Loucy (cell line): ENCODE results near the gene AMBRA1.

Experiments
- H2AFZ ChIP-seq: fragments of 200-600 bp; sonication (generic); 2 replicates; pipeline ENCODE4 v1.6.0; 2016; ENCODE audit warnings: antibody characterized with exemption, mild to moderate bottlenecking, low read length, moderate library complexity
- H3F3A ChIP-seq: fragments of 200-600 bp; 2 replicates; pipeline ENCODE4 v1.6.0; 2016; ENCODE audit warnings: antibody characterized with exemption, low read depth, mild to moderate bottlenecking
- H3K27me3 ChIP-seq: fragments of 200-600 bp; sonication (generic); 2 replicates; pipeline ENCODE4 v1.6.1; 2014; ENCODE audit warnings: low read length, mild to moderate bottlenecking; ENCODE audit not compliant: insufficient read depth, poor library complexity, severe bottlenecking
- H3K36me3 ChIP-seq: fragments of 200-600 bp; sonication (generic); 2 replicates; pipeline ENCODE4 v1.6.1; 2016; ENCODE audit warnings: low read length; ENCODE audit not compliant: insufficient read depth
- H3K4me1 ChIP-seq: fragments of 200-600 bp; sonication (generic); 2 replicates; pipeline ENCODE4 v1.5.1; 2014; ENCODE audit warnings: low read length, mild to moderate bottlenecking; ENCODE audit not compliant: insufficient read depth, poor library complexity, severe bottlenecking
- H3K4me2 ChIP-seq: fragments of 200-600 bp; sonication (generic); 2 replicates; pipeline ENCODE4 v1.6.0; 2014; ENCODE audit warnings: antibody characterized with exemption, low read length, low read depth, mild to moderate bottlenecking; ENCODE audit not compliant: poor library complexity, severe bottlenecking
- H3K4me3 ChIP-seq: fragments of 200-600 bp; sonication (generic); 2 replicates; pipeline ENCODE4 v1.5.1; 2014; ENCODE audit warnings: low read length, mild to moderate bottlenecking, mixed read lengths; ENCODE audit not compliant: poor library complexity, severe bottlenecking
- H3K79me2 ChIP-seq: fragments of 200-600 bp; sonication (generic); 2 replicates; pipeline ENCODE4 v1.6.1; 2014; ENCODE audit warnings: low read length; ENCODE audit not compliant: insufficient read depth
- H3K9ac ChIP-seq: fragments of 200-600 bp; sonication (generic); 2 replicates; pipeline ENCODE4 v1.6.0; 2014; ENCODE audit warnings: mild to moderate bottlenecking, low read depth, low read length, moderate library complexity; ENCODE audit not compliant: poor library complexity, severe bottlenecking
- H3K9me2 ChIP-seq: fragments of 200-600 bp; sonication (generic); replicated peaks from 2 replicates; pipeline ENCODE4 v1.6.1; 2016; ENCODE audit warnings: low read depth, low read length, mixed read lengths
- H3K9me3 ChIP-seq: fragments of 200-600 bp; sonication (generic); 2 replicates; pipeline ENCODE4 v1.6.1; 2014; ENCODE audit warnings: mild to moderate bottlenecking, antibody characterized with exemption, low read length, low read depth; ENCODE audit not compliant: insufficient read depth
- H4K20me1 ChIP-seq: fragments of 200-600 bp; sonication (generic); 2 replicates; pipeline ENCODE4 v1.6.0; 2014; ENCODE audit warnings: antibody characterized with exemption, low read length, mild to moderate bottlenecking; ENCODE audit not compliant: insufficient read depth, poor library complexity, severe bottlenecking
- EZH2phosphoT487 ChIP-seq: fragments of 200-600 bp; IDR thresholded peaks from 2 replicates; pipeline ENCODE4 v1.6.1; 2018; ENCODE audit warnings: antibody characterized with exemption, mild to moderate bottlenecking, moderate library complexity, borderline replicate concordance
- TF ChIP-seq, protein P1 (sequence below): fragments of 200-600 bp; sonication (generic); conservative IDR thresholded peaks from 2 replicates; pipeline ENCODE4 v1.5.1; 2014; ENCODE audit warnings: mild to moderate bottlenecking, antibody characterized with exemption, low read length

Gene AMBRA1

DNA sequence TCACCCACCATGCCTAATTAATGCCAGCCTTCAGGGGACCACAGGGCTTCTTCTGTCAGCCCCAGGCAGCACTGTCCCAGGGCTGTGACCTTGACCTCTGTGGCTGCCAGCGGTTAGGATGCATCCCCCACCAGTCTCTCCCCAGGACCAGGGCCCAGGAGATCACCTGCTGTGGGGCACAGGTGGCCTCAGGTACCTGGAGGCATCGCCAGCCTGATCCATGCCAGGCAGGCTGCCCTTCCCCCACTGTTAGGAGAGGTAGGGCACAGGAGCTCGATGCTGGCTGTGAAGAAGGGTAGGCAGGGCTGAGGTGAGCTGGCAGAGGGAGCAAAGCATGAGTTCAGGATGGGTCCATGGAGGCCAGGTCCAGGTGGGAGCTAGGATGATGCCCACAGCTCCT, 229.0 kb downstream of the AMBRA1 start:
- peaks cover 66% of the 10 kb centered on the region for H4K20me1 ChIP-seq
- H3K79me2 ChIP-seq = peaks cover 86% of the 10 kb centered on the region
- no peak overlapping the region for H3K4me2 ChIP-seq
- H3K4me3 ChIP-seq = no peak overlapping the region
- peaks cover 42% of the 10 kb centered on the region; the same call in 1 of the 2 replicates for H3K36me3 ChIP-seq
- H3K9me2 ChIP-seq = no peaks in the 10 kb centered on the region
- H2AFZ ChIP-seq = no peak overlapping the region
- peaks cover 31% of the 10 kb centered on the region for H3K4me1 ChIP-seq
- H3K9me3 ChIP-seq = no peaks in the 10 kb centered on the region
- TF ChIP-seq, protein P1, sequence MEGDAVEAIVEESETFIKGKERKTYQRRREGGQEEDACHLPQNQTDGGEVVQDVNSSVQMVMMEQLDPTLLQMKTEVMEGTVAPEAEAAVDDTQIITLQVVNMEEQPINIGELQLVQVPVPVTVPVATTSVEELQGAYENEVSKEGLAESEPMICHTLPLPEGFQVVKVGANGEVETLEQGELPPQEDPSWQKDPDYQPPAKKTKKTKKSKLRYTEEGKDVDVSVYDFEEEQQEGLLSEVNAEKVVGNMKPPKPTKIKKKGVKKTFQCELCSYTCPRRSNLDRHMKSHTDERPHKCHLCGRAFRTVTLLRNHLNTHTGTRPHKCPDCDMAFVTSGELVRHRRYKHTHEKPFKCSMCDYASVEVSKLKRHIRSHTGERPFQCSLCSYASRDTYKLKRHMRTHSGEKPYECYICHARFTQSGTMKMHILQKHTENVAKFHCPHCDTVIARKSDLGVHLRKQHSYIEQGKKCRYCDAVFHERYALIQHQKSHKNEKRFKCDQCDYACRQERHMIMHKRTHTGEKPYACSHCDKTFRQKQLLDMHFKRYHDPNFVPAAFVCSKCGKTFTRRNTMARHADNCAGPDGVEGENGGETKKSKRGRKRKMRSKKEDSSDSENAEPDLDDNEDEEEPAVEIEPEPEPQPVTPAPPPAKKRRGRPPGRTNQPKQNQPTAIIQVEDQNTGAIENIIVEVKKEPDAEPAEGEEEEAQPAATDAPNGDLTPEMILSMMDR = no peak
- no peak for TF ChIP-seq EZH2phosphoT487
- no peak overlapping the region for H3K9ac ChIP-seq
- no peaks in the 10 kb centered on the region; the same call in 1 of the 2 replicates for H3F3A ChIP-seq
- no peaks in the 10 kb centered on the region for H3K27me3 ChIP-seq

DNA sequence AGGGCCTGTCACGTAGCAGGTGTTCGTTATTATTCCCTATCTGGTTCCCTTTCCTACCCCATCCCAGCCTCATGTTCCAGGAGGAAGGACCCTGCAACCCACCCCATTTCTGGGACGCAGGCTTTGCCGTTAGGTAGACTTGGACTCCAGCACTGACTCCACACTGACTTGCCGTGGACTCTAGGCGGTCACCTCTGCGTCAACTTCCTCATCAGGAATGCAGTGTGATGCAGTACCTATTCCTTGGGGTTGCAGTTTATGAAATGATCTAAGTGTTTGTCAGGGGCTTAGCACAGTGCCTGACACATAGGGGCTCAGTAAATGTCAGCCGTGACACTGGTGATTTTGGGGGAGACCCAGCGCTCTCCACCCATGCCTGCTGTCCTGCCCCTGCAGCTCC, 229.8 kb downstream of the AMBRA1 start:
- peaks cover 34% of the 10 kb centered on the region; the same call in 1 of the 2 replicates for H3K36me3 ChIP-seq
- H3K27me3 ChIP-seq = no peaks in the 10 kb centered on the region
- no peak overlapping the region for H3K4me2 ChIP-seq
- no peak overlapping the region for H3K4me3 ChIP-seq
- H3K9me3 ChIP-seq = no peaks in the 10 kb centered on the region
- peaks cover 91% of the 10 kb centered on the region for H3K79me2 ChIP-seq
- H3K9me2 ChIP-seq = no peaks in the 10 kb centered on the region
- no peak overlapping the region for H3K9ac ChIP-seq
- peaks cover 31% of the 10 kb centered on the region for H3K4me1 ChIP-seq
- no peak for TF ChIP-seq EZH2phosphoT487
- TF ChIP-seq, protein P1 = no peak
- no peaks in the 10 kb centered on the region; the same call in 1 of the 2 replicates for H3F3A ChIP-seq
- H4K20me1 ChIP-seq = peaks cover 66% of the 10 kb centered on the region
- no peak overlapping the region for H2AFZ ChIP-seq

DNA sequence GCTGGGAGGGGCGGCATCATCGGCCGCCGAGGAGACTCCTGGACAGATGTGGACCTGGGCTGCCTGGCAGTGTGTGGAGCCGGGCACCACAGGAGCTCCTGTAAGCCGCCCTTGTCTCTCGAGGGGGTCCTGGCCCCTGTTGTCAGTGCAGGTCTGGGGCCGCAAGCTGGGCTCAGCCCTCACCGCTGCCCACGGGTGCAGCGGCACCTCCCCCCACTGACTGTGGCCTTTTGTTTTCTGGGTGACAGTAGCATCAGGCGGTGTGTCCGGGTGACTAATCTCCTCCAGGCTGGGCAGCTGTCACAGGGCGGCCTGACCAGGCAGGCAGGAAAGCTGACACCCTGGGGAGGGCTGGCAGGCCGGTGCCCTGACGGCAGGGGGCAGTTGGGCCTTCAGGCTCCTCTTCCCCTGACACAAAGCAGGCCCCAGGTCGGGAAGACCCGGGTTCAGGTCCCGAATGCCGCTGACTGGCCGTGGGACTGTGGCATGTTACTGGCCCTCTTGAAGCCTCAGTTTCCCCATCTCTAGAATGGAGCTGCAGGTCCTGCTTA, 230.3 kb downstream of the AMBRA1 start:
- TF ChIP-seq, protein P1 = no peak
- no peak for TF ChIP-seq EZH2phosphoT487
- Histone ChIP-seq H3K79me2 (peaks cover 94% of the 10 kb centered on the region), H3K4me2 (peak overlapping the region; percentile 96), H3K4me1 (peaks cover 31% of the 10 kb centered on the region), H3K9me2 (no peaks in the 10 kb centered on the region), H4K20me1 (peaks cover 64% of the 10 kb centered on the region), H3K36me3 (peaks cover 29% of the 10 kb centered on the region; the same call in 1 of the 2 replicates), H2AFZ (no peak overlapping the region), H3F3A (no peaks in the 10 kb centered on the region; the same call in 1 of the 2 replicates), H3K27me3 (no peaks in the 10 kb centered on the region), H3K9ac (peak overlapping the region; percentile 97), H3K4me3 (peak overlapping the region; percentile 74), H3K9me3 (no peaks in the 10 kb centered on the region)
